ENCODE results near the gene RASAL1.
"Not testable (repeated sequence)": the region's sequence is repeated elsewhere in the genome, so short reads cannot be mapped to it uniquely, and the experiment has no call there.

The RASAL1 gene

DNA sequence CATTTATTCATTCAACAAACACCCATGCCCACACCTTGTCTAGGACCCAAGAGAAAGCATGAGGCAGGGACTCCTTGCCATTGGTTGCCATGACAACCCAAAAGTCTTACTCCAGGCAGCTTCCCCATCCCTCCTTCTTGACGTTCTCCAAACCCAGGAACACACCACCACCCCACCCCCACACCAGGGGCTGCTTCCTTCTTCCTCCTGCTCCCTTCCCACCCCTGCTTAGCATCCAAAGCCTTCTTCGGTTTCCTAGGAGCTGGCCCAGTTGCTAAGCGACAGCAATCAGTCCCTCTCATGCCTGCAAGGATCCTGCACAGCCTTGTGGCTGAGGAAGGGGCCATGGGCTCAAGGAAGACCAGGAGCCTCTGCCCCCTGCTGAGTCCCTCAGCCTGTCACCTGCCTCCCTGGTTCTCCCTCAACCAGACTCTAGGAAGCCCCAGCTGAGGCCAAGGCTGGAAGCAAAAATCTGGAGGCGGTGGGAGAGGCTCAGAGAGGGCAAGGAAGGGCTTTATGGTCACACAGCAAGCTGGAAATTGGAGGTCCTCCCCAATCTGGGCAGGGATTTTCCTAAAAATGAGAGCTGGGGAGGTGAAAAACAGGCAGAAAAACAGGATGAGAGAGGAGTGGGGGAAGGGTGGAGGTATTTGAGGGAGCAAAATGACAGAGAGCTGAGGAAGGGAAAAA lies 15.4 kb downstream of the RASAL1 start:
- no peak for DNase-seq (ENCODE audit: low read depth in 2 of 2, low spot score in 1 of 2)

- no peak for DNase-seq (ENCODE audit: low read depth in 2 of 2, low spot score in 1 of 2)
These were observed 17.4 kb downstream of the RASAL1 start for GRCh38 chr12:113118142-113118541.

- not testable (repeated sequence) for DNase-seq (ENCODE audit: low read depth in 2 of 2, low spot score in 1 of 2)
These were observed 17.9 kb downstream of the RASAL1 start for GRCh38 chr12:113117684-113118083.

DNA sequence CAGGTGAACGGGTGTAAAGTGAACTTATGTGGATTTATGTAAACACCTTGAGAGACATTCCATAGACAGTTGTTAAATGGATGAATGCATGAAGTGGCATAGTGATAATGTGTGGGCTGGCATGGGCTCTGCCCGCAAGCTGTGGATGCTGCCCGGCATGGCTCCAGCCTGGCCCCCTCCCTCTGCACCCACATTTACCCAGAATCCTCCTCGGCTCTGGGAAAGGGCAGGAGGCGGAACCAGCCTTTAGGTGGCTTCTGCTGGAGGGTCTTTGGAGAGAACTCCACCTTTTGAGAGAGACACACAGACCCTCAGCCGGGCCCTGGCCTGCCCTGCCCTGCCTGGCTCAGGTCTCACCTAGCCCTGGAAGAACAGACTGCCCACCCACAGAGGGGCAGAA lies 18.7 kb downstream of the RASAL1 start:
- DNase-seq (ENCODE audit: low read depth in 2 of 2, low spot score in 1 of 2), result no peak

GRCh38 chr12:113115455-113116126 lies 20.0 kb downstream of the RASAL1 start:
- DNase-seq (ENCODE audit: low read depth in 2 of 2, low spot score in 1 of 2), result no peak

DNA sequence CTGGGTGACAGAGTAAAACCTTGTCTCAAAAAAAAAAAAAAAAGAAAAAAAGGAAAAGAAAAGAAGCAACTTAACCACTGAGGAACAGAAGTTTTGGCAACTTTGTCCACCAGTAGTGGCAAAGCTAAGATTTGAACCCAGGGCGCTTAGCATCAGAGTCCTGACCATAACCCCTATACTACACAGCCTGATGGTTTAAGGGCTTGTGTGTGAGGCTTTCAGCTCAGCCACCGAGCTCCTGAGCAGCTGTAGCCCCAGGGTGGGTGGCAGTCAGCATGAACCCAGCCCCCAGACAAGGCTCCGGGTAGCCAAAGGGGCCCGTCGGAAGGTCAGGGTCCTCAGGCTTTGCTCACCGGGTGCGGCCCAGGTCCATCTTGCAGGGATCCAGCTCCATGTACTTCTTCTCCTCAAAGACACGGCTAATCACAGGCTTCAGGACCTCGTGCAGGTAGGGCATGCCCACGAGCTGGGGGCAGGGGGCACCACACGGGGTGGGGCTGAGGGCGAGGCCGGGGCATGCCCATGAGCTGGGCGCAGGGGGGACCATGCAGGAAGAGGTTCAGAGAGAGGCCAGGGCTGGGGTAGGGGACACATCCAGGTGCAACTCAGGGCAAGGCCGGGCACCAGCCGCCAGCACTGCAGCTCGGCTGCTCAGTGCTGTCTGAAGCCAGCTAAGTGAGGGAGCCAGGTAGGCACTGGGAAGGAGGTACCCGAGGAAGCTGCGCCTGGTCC lies 20.9 kb downstream of the RASAL1 start:
- no peak for DNase-seq (ENCODE audit: low read depth in 2 of 2, low spot score in 1 of 2)

- DNase-seq (ENCODE audit: low read depth in 2 of 2, low spot score in 1 of 2), result no peak
These were observed 22.2 kb downstream of the RASAL1 start for GRCh38 chr12:113113397-113113796.

DNA sequence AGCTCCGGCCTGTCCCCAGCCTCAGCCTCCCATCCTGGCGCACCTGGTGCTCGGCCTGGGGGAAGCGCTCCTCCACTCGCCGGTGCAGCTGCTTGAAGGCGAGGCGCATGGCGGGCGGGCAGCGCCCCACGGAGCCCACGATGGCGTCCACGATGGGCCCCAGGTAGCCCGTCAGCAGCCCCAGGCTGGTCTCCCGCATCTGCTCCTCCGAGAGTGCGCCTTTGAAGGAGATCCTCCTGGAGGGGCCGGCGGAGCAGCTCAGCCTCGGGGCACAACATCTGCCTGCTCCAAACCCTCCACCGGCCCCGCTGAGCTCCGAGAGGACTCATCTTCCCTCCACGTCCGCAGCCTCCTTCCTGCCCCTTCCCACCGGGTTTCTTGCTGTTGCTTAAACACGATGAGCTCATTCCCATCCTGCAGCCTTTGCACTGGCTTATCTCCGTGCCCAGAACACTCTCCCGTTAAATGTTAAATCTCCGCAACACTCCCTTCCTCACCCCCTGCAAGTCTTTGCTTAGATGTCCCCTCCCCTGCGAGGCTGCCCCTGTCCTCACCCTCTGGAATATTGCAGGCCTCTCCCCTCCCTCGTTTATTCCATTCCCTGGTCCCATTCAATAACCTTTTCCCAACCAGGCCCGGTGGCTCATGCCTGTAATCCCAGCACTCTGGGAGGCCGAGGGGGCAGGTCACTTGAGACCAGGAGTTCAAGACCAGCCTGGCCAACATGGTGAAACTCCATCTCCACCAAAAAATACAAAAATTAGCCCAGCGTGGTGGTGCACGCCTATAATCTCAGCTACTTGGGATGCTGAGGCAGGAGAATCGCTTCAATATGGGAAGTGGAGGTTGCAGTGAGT lies 23.3 kb downstream of the RASAL1 start:
- DNase-seq (ENCODE audit: low read depth in 2 of 2, low spot score in 1 of 2), result no peak

DNA sequence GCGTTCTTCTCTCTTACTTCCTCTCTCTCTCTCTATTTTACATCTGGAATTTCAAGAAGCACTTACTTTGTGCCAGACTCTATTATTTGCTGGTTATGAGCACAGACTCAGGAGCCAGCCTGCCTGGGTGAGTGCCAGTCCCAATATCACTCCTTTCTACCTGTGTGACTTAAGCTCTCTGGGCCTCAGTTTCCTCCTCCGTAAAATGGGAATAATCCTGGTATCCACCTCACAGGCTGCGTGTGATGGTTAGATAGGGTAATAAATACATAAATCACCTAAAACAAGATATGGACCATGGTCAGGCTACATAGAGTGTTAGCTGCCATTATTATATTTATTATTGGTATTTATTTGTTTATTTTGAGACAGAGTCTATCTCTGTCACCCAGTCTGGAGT lies 24.3 kb downstream of the RASAL1 start:
- no peak for DNase-seq (ENCODE audit: low read depth in 2 of 2, low spot score in 1 of 2)

DNA sequence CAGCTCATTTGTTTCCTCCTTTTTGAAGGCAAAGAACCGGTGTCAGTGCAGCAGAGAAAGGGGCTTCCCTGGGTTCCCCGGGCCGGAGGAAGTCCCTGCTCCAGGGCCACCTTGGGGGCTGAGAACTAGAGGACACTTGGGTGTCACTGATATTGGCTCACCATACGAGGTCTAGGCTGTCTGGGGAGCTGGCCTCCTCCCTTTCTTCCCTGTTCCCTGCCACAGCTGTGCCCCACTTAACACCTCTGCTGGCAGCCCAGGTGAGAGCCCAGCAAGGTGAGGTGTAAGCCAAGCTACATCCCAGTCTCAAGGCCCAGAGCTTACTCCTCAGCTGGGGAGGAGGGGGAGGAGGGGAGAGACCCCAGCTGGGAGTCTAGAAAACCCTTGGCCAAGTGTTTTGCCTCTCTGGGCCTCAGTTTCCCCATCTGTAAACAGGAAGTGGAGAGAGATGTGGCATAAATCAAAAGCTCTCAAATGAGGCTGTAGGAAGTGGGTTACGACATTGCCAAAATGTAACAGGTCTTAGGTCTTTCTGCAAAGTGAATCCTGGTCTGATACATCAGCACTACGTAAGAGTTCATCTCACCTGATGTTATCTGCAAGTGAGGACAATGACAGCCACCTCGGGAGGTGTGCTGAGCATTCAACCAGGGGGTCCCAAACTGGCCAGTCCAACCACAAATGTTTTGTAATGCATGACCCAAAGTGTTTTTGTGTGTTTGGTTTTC lies 25.5 kb downstream of the RASAL1 start:
- no peak for DNase-seq (ENCODE audit: low read depth in 2 of 2, low spot score in 1 of 2)

DNA sequence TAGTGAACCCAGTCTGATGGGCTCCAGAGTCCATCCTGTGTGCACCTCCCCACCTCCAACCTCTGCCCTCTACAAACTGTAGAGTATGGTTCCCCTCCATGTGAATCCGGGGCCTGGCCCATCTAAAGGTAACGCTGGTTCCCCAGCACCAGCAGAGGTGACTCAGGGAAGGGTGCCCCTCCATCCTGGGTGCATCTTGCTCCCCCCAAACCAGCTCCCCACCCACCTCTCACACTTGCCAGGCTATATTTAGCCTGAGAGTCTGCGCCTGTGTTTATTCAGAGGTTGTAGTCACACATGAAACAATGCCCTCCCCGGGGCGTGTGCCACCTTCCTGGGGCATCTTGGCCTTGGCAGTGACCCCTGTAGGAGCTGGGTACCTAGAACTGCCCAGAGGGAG lies 26.2 kb downstream of the RASAL1 start:
- DNase-seq (ENCODE audit: low read depth in 2 of 2, low spot score in 1 of 2), result no peak

GRCh38 chr12:113108308-113108707 lies 27.3 kb downstream of the RASAL1 start:
- no peak for DNase-seq (ENCODE audit: low read depth in 2 of 2, low spot score in 1 of 2)

DNA sequence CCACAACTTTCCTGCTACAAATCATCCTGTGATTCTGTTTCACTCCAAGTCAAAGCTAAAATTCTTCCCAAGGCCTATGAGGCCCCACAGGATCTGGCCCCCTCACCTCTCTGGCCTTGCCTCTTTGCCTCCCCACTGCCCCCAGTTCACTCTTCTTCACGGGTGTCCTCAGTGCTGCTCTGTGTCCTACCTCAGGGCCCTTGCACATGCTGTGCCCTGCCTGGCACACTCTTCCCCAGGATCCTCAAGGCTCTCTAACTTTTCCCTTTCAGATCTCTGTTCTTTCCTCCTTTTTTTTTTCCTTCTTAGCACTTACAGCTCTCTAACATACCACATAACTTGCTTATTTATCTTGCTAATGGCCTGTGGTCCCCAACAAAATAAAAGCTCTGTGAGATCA lies 29.2 kb downstream of the RASAL1 start:
- DNase-seq (ENCODE audit: low read depth in 2 of 2, low spot score in 1 of 2), result no peak

- no peak for DNase-seq (ENCODE audit: low read depth in 2 of 2, low spot score in 1 of 2)
These were observed 29.8 kb downstream of the RASAL1 start for GRCh38 chr12:113105606-113106271.

DNA sequence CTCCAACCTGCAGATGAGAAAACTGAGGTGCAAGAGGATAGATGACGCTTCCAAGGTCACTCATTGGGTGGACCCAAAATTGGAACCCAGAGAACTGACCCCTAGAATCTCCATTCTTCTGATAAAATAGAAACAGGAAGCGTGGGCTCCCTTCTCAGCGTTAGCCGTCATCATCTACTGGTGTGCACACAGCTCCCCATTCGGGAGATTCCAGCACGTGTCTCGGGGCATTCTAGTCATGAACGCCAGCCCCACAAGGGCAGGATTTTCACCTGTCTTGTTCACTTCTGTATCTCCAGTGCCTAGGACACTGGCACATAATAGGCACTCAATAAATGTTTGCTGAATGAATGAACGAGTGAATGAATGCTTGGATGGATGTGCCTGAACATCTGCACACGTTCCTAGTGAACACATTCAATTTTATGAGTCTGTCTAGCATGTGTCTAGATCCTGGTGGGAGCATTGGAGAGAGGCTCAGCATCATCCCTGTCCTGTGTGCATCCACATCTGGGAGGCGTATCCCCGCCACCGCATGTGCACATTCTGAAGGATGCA lies 30.5 kb downstream of the RASAL1 start:
- DNase-seq (ENCODE audit: low read depth in 2 of 2, low spot score in 1 of 2), result no peak

GRCh38 chr12:113103756-113104450 lies 31.7 kb downstream of the RASAL1 start:
- DNase-seq (ENCODE audit: low read depth in 2 of 2, low spot score in 1 of 2), result peak in 1 of 2 donors; percentile 26

GRCh38 chr12:113102811-113103210 lies 32.8 kb downstream of the RASAL1 start:
- no peak for DNase-seq (ENCODE audit: low read depth in 2 of 2, low spot score in 1 of 2)

GRCh38 chr12:113101751-113102150 lies 33.8 kb downstream of the RASAL1 start:
- no peak for DNase-seq (ENCODE audit: low read depth in 2 of 2, low spot score in 1 of 2)

DNA sequence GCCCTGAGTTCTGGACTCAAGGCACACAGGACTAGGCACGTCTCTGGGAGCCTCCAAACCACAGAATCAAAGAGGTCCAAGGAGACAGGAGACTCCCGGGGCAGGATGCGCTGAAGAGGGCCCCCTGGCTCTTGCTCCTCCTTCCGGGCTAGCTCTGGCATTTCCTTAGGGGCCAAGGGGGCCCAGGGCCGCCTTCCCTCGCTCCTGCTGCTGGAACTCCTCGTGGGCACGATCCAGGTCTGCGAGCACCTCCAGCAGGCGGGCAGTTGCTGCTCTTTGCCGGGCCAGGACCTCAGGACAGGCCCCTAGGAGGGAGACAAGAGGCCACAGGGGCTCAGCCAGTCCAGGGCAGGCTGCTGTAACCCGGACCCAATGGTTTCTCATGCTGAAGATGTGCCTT lies 35.8 kb downstream of the RASAL1 start:
- no peak for DNase-seq (ENCODE audit: low read depth in 2 of 2, low spot score in 1 of 2)

All from stimulated activated CD8-positive, alpha-beta memory T cell treated with anti-CD3 and anti-CD28 coated beads, Interleukin-4, amount 100 ng/mL, for 1 hour (primary cell).